Measurements from ENCODE around the gene CBX4.

- TF ChIP-seq, protein P1, sequence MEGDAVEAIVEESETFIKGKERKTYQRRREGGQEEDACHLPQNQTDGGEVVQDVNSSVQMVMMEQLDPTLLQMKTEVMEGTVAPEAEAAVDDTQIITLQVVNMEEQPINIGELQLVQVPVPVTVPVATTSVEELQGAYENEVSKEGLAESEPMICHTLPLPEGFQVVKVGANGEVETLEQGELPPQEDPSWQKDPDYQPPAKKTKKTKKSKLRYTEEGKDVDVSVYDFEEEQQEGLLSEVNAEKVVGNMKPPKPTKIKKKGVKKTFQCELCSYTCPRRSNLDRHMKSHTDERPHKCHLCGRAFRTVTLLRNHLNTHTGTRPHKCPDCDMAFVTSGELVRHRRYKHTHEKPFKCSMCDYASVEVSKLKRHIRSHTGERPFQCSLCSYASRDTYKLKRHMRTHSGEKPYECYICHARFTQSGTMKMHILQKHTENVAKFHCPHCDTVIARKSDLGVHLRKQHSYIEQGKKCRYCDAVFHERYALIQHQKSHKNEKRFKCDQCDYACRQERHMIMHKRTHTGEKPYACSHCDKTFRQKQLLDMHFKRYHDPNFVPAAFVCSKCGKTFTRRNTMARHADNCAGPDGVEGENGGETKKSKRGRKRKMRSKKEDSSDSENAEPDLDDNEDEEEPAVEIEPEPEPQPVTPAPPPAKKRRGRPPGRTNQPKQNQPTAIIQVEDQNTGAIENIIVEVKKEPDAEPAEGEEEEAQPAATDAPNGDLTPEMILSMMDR (IDR thresholded peaks at IDR 0.05), result no peak
- no peak for TF ChIP-seq POLR2A (IDR thresholded peaks at IDR 0.05)
These were observed 46.0 kb downstream of the CBX4 start for GRCh38 chr17:79792984-79793923.

Data from gastroesophageal sphincter (tissue), 3 donors.